Fibroblast of mammary gland (primary cell): Measurements from ENCODE around the gene DPF3.

Experiments used
- DNase-seq: peaks from one replicate; pipeline ENCODE4 v3.0.0-alpha.2; 2010; ENCODE audit warnings: low read depth
- H3K4me3 ChIP-seq: 2 replicates; pipeline ENCODE4 v1.5.1; 2011; ENCODE audit warnings: low read depth, mild to moderate bottlenecking, low read length, moderate library complexity; ENCODE audit not compliant: control insufficient read depth
- TF ChIP-seq, protein P1 (sequence below): conservative IDR thresholded peaks from 2 replicates; pipeline ENCODE4 v1.5.1; 2011; ENCODE audit warnings: low read depth, low read length, inconsistent platforms; ENCODE audit not compliant: control insufficient read depth, insufficient read depth

Gene DPF3

GRCh38 chr14:72758420-72758819 is 135.5 kb downstream of the DPF3 start:
- H3K4me3 ChIP-seq: no peak overlapping the region
- DNase-seq: no peak
- TF ChIP-seq, protein P1, sequence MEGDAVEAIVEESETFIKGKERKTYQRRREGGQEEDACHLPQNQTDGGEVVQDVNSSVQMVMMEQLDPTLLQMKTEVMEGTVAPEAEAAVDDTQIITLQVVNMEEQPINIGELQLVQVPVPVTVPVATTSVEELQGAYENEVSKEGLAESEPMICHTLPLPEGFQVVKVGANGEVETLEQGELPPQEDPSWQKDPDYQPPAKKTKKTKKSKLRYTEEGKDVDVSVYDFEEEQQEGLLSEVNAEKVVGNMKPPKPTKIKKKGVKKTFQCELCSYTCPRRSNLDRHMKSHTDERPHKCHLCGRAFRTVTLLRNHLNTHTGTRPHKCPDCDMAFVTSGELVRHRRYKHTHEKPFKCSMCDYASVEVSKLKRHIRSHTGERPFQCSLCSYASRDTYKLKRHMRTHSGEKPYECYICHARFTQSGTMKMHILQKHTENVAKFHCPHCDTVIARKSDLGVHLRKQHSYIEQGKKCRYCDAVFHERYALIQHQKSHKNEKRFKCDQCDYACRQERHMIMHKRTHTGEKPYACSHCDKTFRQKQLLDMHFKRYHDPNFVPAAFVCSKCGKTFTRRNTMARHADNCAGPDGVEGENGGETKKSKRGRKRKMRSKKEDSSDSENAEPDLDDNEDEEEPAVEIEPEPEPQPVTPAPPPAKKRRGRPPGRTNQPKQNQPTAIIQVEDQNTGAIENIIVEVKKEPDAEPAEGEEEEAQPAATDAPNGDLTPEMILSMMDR: no peak

DNA sequence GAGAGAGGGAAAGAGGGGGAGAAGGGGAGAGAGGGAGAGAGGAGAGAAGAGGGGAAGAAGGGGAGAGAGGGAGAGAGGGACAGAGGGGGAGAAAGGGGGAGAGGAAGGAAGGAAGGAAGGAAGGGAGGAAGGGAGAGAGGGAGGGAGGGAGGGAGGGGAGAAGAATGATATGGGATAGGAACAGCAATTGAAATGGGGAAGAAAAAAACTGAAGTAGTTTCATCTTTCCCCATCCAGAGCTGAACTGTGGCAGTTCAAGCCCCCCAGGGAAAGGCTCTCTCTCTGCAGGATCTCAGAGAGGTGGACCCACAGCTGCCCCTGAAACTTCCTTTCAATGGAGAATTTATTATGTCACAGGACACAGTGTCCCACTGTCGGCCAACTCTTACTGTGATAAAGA is 136.9 kb downstream of the DPF3 start:
- TF ChIP-seq, protein P1: no peak
- DNase-seq: no peak
- no peak overlapping the region for H3K4me3 ChIP-seq

- TF ChIP-seq, protein P1: no peak
- H3K4me3 ChIP-seq: no peak overlapping the region
- no peak for DNase-seq
Observed at GRCh38 chr14:72755766-72756165, 138.1 kb downstream of the DPF3 start.

GRCh38 chr14:72754949-72755348 is 139.0 kb downstream of the DPF3 start:
- no peak overlapping the region for H3K4me3 ChIP-seq
- DNase-seq: no peak
- TF ChIP-seq, protein P1: no peak

GRCh38 chr14:72753879-72754400 is 140.0 kb downstream of the DPF3 start:
- TF ChIP-seq, protein P1: no peak
- DNase-seq: no peak
- H3K4me3 ChIP-seq: no peak overlapping the region

- TF ChIP-seq, protein P1: no peak
- H3K4me3 ChIP-seq: no peak overlapping the region
- no peak for DNase-seq
Observed at GRCh38 chr14:72753044-72753710, 140.7 kb downstream of the DPF3 start.

DNA sequence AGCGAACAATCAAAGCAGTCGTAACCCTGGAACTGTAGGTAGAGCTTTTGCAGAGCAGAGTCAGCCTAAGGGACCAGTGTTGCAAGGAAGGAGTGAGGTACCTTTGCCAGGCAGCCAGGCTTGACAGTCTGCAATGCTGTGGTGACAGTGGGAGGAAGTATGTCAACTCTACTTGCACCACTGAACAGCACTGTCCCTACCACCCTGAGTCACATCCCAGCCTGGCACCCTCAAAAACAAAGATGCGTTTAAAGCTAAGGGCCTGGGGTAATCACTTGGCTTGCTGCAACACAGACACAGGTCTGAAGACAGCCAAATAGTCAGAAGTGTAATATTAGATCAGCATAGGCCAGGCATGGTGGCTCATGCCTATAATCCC is 141.9 kb downstream of the DPF3 start:
- H3K4me3 ChIP-seq: no peak overlapping the region
- TF ChIP-seq, protein P1: no peak
- DNase-seq: no peak
